Fibroblast of skin of back (primary cell): ENCODE measurements around the gene GATA1.
"Not testable (repeated sequence)": the region's sequence is repeated elsewhere in the genome, so short reads cannot be mapped to it uniquely, and the experiment has no call there.

Experiments used
- DNase-seq: peaks from one replicate; pipeline ENCODE4 v3.0.0-alpha.2; 2013

GATA1 gene

DNA sequence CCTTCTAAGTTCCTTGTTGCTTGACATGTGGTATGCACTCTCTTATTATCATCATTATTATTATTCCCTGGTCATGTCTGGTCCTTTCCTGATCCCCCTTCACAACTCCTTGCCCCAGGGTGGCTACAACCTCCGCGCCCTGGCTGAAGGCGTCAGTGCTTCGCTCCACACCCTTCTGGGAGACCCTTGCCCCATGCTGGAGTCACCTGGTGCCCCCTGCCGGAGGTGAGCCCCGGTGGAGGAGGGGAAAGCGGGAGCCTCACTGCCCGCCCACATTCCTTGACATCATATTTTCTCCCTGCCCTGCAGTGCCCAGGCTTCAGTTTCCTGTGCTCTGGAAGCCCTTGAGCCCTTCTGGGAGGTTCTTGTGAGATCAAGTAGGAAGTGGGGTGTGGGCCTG is 28.9 kb downstream of the GATA1 start:
- no peak for DNase-seq

GRCh38 chrX:48816014-48816810 is 29.8 kb downstream of the GATA1 start:
- DNase-seq, result no peak

GRCh38 chrX:48818098-48818497 is 31.7 kb downstream of the GATA1 start:
- no peak for DNase-seq

DNA sequence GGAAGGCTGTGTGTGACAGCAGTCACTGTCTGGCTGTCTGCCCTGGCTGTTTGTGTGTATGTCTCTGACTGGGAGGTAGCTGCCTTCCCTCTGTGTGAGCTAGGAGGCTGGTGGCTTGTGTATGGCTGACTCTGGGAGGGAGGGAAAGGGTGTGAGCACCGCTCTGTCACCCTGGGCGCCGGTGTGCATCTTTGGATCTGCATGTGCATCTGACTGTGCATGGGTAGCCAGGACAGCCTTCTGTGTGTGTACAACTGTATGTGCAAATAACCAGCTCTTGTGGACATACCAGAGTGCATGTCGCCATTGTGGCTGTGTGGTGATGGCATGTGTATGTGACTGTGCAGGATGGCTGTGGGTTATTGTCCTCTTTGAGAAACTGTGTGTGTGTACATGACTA is 32.5 kb downstream of the GATA1 start:
- DNase-seq, result no peak

- not testable (repeated sequence) for DNase-seq
Measured at GRCh38 chrX:48819394-48819793, 33.0 kb downstream of the GATA1 start.

DNA sequence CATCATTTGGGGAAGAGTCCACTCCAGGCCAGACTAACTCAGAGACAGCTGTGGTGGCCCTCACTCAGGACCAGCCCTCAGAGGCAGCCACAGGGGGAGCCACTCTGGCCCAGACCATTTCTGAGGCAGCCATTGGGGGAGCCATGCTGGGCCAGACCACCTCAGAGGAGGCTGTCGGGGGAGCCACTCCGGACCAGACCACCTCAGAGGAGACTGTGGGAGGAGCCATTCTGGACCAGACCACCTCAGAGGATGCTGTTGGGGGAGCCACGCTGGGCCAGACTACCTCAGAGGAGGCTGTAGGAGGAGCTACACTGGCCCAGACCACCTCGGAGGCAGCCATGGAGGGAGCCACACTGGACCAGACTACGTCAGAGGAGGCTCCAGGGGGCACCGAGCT is 36.7 kb downstream of the GATA1 start:
- no peak for DNase-seq

- DNase-seq, result no peak
Measured at GRCh38 chrX:48824066-48824465, 37.7 kb downstream of the GATA1 start.

- DNase-seq, result no peak
Measured at GRCh38 chrX:48826135-48826875, 39.9 kb downstream of the GATA1 start, which contains the start of gene ERAS. TSS of gene ERAS (plus strand) at chrX:48826513. CDS start at chrX:48829124, 2,611 bp downstream.

- DNase-seq, result no peak
Measured at GRCh38 chrX:48826876-48827653, 40.7 kb downstream of the GATA1 start.

DNA sequence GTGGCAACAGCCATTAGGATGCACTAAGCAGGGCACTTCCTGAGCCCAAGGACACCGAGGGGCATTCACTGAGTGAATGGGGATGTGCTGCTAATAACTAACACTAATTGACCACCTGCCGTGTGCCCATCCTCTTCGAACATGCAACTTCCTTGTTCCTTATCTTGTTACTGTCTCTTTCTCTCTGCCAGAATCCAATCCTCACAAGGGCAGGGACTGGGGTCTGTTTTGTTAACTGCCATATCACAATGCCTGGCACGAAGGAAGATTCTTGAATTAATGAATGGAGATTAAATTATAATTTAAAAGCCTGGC is 41.2 kb downstream of the GATA1 start:
- DNase-seq, result no peak

GRCh38 chrX:48829016-48829735 is 42.8 kb downstream of the GATA1 start:
- no peak for DNase-seq

DNA sequence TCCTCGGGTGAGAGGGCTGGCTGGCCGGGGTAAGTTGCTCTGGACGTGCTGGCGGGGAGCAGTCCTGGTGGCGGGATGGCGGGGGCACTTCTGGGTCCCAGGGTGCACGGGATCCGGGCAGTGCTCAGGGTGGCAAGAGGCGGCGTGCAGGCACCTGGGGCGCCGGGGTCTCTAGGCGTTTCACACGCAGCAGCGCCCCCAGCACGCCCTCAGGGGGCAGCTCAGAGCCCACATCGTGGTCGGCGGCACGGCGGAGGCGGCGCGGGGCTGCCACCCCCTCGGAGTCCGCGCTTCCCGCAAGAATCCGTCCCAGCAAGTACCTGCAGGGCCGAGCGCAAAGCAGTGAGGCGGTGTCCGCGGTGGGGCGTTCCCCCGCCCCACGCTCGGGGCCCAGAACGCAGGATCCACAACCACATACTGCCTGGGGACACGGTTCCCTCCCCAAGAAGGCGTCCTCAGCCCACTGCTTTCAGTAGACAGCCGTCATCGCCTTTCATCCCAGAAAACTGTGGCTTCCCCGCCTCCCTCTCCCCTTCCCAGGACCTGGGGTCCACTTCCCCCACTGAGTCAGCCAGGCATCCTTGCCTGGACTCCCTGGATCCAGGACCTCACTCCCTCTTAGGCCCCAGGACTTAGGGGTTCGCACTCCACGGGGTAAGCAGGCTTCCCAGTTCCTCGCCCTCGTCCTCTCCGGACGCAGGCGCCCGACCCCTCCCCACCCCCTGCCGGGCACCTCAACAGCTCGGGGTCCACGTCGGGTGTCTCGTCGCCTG is 44.9 kb downstream of the GATA1 start:
- no peak for DNase-seq

GRCh38 chrX:48831909-48832291 is 45.5 kb downstream of the GATA1 start:
- DNase-seq, result no peak

GRCh38 chrX:48833542-48834138 is 47.2 kb downstream of the GATA1 start:
- DNase-seq, result no peak

GRCh38 chrX:48834383-48834709 is 48.0 kb downstream of the GATA1 start:
- DNase-seq, result no peak

DNA sequence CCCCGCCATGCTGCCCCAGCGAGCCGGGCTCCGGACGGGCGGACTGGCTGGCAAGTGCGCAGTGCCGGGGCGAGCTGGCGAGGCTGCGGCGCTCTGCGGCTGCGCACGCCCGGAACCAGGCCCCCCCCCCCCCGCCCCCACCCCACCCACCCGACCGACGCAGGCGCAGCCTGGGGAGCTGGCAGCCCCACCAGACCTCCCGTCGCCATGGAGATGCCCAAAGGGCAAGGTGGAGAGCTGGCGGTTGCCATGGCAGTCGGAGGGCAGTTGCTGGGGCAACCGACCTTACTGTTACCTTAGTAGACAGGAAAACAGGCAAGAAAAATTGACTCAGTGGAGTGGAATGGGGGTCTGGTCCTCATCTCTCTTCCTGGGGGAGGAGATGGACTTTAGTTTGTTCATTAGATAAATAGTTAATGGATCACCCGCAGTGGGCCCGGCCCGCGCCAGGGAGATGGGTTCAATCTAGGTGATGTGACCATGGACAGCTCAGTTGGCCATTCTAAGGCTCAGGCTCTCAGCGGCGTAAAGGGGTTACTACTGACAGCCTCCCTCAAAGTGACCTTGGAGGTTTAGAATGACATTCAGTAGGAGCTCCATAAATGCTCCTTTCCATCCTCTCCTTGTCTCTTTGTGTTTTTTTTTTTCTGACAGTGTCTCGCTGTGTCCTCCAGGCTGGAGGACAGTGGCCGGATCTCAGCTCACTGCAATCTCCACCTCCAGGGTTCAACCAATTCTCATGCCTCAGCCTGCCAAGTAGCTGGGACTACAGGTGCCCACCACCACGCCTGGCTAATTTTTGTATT is 49.3 kb downstream of the GATA1 start, which contains the start of gene PCSK1N:
TSS of gene PCSK1N (minus strand) at position 87 of the 806 bp plus-strand sequence. CDS start at position 9, 78 bp downstream.
- DNase-seq, result no peak

DNA sequence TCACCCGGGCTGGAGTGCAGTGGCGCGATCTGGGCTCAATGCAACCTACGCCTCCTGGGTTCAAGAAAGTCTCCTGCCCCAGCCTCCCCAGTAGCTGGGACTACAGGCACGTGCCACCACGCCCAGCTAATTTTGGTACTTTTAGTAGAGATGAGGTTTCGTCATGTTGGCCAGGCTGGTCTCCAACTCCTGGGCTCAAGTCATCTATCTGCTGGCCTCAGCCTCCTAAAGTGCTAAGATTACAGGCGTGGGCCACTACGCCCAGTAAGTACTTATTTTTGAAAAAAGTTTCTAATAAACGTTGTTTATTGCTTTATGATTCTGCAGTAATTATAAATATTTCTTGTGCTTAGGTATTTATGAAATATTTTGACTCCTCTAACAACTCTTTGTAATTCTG is 53.3 kb downstream of the GATA1 start:
- DNase-seq, result no peak
